GM19025 (cell line): Measurements from ENCODE around the gene SPSB4.
A peak's percentile ranks its signal among the peaks of the same experiment; 100 is the strongest.
"Not testable (repeated sequence)": the region's sequence is repeated elsewhere in the genome, so short reads cannot be mapped to it uniquely, and the experiment has no call there.

Experiments
- ATAC-seq: cut with Tn5 transposase; IDR thresholded peaks from one replicate; pipeline ENCODE4 v1.9.1; 2021; ENCODE audit warnings: mild to moderate bottlenecking, low read depth, moderate library complexity; ENCODE audit not compliant: unreplicated experiment

SPSB4 gene

GRCh38 chr3:141050576-141051442 lies at the start of gene SPSB4:
Gene SPSB4, plus strand, starts transcription at chr3:141051347. Its CDS starts 14,758 bp downstream, at chr3:141066105.
- ATAC-seq, result no peak

- ATAC-seq, result no peak
These were observed 44.8 kb upstream of the SPSB4 start for GRCh38 chr3:141006344-141006743.

GRCh38 chr3:141009496-141009895 lies 41.7 kb upstream of the SPSB4 start:
- ATAC-seq, result no peak

GRCh38 chr3:141011232-141011996 lies 39.7 kb upstream of the SPSB4 start:
- no peak for ATAC-seq

- ATAC-seq, result no peak
These were observed 39.2 kb upstream of the SPSB4 start for GRCh38 chr3:141011997-141012262.

GRCh38 chr3:141012571-141012970 lies 38.6 kb upstream of the SPSB4 start:
- ATAC-seq, result no peak

- ATAC-seq, result no peak
These were observed 35.7 kb upstream of the SPSB4 start for GRCh38 chr3:141015481-141015880.

- ATAC-seq, result not testable (repeated sequence)
These were observed 33.5 kb upstream of the SPSB4 start for GRCh38 chr3:141017366-141018322.

- ATAC-seq, result no peak
These were observed 31.9 kb upstream of the SPSB4 start for GRCh38 chr3:141019244-141019643.

- ATAC-seq, result no peak
These were observed 30.9 kb upstream of the SPSB4 start for GRCh38 chr3:141020143-141020830.

- ATAC-seq, result no peak
These were observed 29.9 kb upstream of the SPSB4 start for GRCh38 chr3:141021261-141021660.

GRCh38 chr3:141030296-141030695 lies 20.9 kb upstream of the SPSB4 start:
- ATAC-seq, result no peak

GRCh38 chr3:141039589-141039988 lies 11.6 kb upstream of the SPSB4 start:
- ATAC-seq, result no peak

- peak; percentile 88 for ATAC-seq
These were observed 6.2 kb upstream of the SPSB4 start for GRCh38 chr3:141044695-141045641.

- ATAC-seq, result no peak
These were observed 5.3 kb upstream of the SPSB4 start for GRCh38 chr3:141045849-141046248.

GRCh38 chr3:141047168-141047567 lies 4.0 kb upstream of the SPSB4 start:
- no peak for ATAC-seq

GRCh38 chr3:141049681-141050080 lies 1.5 kb upstream of the SPSB4 start:
- no peak for ATAC-seq

GRCh38 chr3:141051443-141052200 lies 475 bp downstream of the SPSB4 start:
- no peak for ATAC-seq
